MCF 10A (cell line): Measurements from ENCODE around the gene SDK1. TPM values are rescaled to one million over a fixed set of nuclear protein-coding genes. Genes with fewer than 3 reads are reported as not detected.

Experiments used
- BruUV-seq: library from RNA; stranded (reverse); fragments of 400-500 nt; replicated peaks from 2 replicates; lab custom pipeline; 2021; lab: Mats Ljungman, UMichigan
- CTCF ChIA-PET: fragments of 300-600 bp; sonication (Branson Sonifier 250); formaldehyde crosslinking; extraction: SDS; loops from one replicate; lab custom pipeline; 2021; ENCODE audit warnings: antibody characterized with exemption, inconsistent platforms; lab: Yijun Ruan, JAX
- POLR2A ChIA-PET: fragments of 300-600, 350-650 bp; sonication (Branson Sonifier 250); formaldehyde crosslinking; extraction: SDS; loops from one replicate; lab custom pipeline; 2020; ENCODE audit warnings: antibody characterized with exemption, inconsistent platforms; lab: Yijun Ruan, JAX
- DNase-seq: peaks from one replicate; pipeline ENCODE4 v3.0.0-alpha.2; 2018; ENCODE audit not compliant: unreplicated experiment
- H3K27ac Mint-ChIP-seq: one replicate; pipeline ENCODE4 v1.8.0; 2022; ENCODE audit warnings: mild to moderate bottlenecking, low read depth, mixed read lengths; ENCODE audit not compliant: unreplicated experiment
- H3K27me3 Mint-ChIP-seq: one replicate; pipeline ENCODE4 v1.8.0; 2022; ENCODE audit warnings: mixed read lengths; ENCODE audit not compliant: insufficient read depth, unreplicated experiment
- H3K36me3 Mint-ChIP-seq: one replicate; pipeline ENCODE4 v1.8.0; 2022; ENCODE audit warnings: mild to moderate bottlenecking, moderate library complexity, mixed read lengths; ENCODE audit not compliant: insufficient read depth, unreplicated experiment
- H3K4me1 Mint-ChIP-seq: one replicate; pipeline ENCODE4 v1.8.0; 2022; ENCODE audit warnings: mixed read lengths; ENCODE audit not compliant: insufficient read depth, unreplicated experiment
- H3K4me3 Mint-ChIP-seq: one replicate; pipeline ENCODE4 v1.8.0; 2022; ENCODE audit warnings: mild to moderate bottlenecking, moderate library complexity, mixed read lengths; ENCODE audit not compliant: unreplicated experiment
- H3K9me3 Mint-ChIP-seq: one replicate; pipeline ENCODE4 v1.8.0; 2022; ENCODE audit warnings: mixed read lengths; ENCODE audit not compliant: unreplicated experiment
- intact Hi-C: fragments of 100-400 bp; cut with micrococcal nuclease; formaldehyde crosslinking; loops from 2 replicates; pipeline ENCODE4 v1.14.1; 2022
- total RNA-seq: library from RNA; stranded (reverse); gene quantifications from 2 replicates; pipeline ENCODE4 v1.2.3, GENCODE V29; 2022
- TF ChIP-seq, protein P1 (sequence below): fragments of 200-600 bp; IDR thresholded peaks from one replicate; pipeline ENCODE4 v1.8.0; 2022; ENCODE audit warnings: antibody characterized with exemption, mild to moderate bottlenecking; ENCODE audit not compliant: unreplicated experiment

Gene SDK1
- total RNA-seq, 1 experiment from 2014 or later: 3.3 TPM

DNA sequence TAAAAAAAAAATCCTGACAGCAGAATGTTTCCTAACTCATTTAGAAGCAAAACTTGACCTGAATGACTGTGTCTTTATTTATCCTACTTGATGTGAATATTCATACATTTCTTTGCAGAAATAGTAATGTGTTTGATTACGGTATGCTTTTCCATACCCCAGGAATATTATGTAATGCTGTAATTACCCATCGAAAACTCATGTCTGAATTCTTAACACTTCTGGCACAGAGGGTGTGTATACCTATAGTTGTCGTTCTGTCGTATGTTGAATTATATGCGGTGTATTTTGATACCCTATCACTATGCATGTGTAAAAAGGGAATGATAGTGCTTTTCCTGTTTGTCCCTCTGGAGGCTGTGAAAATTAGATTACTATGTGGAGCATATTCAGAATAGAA, 26.6 kb downstream of the SDK1 start:
- intact Hi-C loops: no loop called here
- TF ChIP-seq, protein P1, sequence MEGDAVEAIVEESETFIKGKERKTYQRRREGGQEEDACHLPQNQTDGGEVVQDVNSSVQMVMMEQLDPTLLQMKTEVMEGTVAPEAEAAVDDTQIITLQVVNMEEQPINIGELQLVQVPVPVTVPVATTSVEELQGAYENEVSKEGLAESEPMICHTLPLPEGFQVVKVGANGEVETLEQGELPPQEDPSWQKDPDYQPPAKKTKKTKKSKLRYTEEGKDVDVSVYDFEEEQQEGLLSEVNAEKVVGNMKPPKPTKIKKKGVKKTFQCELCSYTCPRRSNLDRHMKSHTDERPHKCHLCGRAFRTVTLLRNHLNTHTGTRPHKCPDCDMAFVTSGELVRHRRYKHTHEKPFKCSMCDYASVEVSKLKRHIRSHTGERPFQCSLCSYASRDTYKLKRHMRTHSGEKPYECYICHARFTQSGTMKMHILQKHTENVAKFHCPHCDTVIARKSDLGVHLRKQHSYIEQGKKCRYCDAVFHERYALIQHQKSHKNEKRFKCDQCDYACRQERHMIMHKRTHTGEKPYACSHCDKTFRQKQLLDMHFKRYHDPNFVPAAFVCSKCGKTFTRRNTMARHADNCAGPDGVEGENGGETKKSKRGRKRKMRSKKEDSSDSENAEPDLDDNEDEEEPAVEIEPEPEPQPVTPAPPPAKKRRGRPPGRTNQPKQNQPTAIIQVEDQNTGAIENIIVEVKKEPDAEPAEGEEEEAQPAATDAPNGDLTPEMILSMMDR: no peak
- no peaks in the 10 kb centered on the region for H3K9me3 Mint-ChIP-seq
- H3K36me3 Mint-ChIP-seq: no peaks in the 10 kb centered on the region
- DNase-seq: no peak
- no peaks in the 10 kb centered on the region for H3K4me1 Mint-ChIP-seq
- no peak overlapping the region for H3K4me3 Mint-ChIP-seq
- no TSS peak for BruUV-seq
- ChIA-PET CTCF (no interaction called here), POLR2A (no interaction called here)
- no peaks in the 10 kb centered on the region for H3K27me3 Mint-ChIP-seq
- H3K27ac Mint-ChIP-seq: no peak overlapping the region

DNA sequence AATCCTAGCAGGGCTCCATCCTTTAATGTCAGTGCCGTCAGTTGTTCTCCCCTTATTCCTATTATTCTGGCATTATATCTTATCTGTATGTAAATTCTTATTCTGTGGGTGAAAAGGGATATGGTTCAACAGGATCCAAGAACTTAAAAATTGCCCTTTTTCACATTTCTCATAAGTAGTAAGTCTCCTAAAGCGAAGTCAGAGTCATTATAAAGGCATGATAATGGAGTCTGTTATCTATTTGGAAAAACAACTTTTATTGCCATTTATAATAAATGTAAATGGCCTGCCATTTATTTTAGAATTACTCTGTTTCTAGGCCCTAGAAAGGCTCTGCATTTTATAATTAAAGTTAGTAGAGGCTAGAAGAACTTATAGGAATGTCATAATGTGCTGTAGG, 31.3 kb downstream of the SDK1 start:
- Mint-ChIP-seq H3K4me3 (no peak overlapping the region), H3K9me3 (no peaks in the 10 kb centered on the region), H3K36me3 (no peaks in the 10 kb centered on the region), H3K4me1 (no peaks in the 10 kb centered on the region), H3K27me3 (no peaks in the 10 kb centered on the region), H3K27ac (no peak overlapping the region)
- intact Hi-C loops: no loop called here
- TF ChIP-seq, protein P1: no peak
- ChIA-PET POLR2A (no interaction called here), CTCF (no interaction called here)
- no peak for DNase-seq
- no TSS peak for BruUV-seq

DNA sequence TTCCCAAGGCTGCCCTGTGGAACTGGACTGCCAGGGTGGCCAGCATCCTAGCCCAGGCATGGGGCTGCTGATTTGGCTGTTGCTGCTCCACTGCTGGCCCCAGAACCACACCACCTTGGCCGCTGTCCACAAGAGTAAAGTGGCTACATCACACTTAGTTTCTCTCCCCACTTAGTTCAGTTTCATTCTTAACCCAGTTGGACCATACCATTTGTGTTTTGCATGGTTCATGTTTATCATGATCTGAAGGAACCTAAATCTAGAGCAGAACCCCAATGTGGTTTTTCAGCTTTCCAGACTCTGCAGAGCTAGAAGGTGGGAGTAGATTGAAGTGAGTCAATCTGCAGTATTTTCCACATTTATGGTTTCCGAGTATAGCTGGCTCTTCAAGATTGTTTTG, 32.8 kb downstream of the SDK1 start:
- ChIA-PET POLR2A (no interaction called here), CTCF (interaction anchor here (0.8 kb wide), 1 partner anchor 240 kb away, joined by 3 read pairs; no protein-coding TSS in a partner anchor)
- no peaks in the 10 kb centered on the region for H3K9me3 Mint-ChIP-seq
- TF ChIP-seq, protein P1: no peak
- no peak overlapping the region for H3K4me3 Mint-ChIP-seq
- no peaks in the 10 kb centered on the region for H3K27me3 Mint-ChIP-seq
- no peak overlapping the region for H3K27ac Mint-ChIP-seq
- DNase-seq: no peak
- no peaks in the 10 kb centered on the region for H3K4me1 Mint-ChIP-seq
- intact Hi-C loops: no loop called here
- no TSS peak for BruUV-seq
- no peaks in the 10 kb centered on the region for H3K36me3 Mint-ChIP-seq

DNA sequence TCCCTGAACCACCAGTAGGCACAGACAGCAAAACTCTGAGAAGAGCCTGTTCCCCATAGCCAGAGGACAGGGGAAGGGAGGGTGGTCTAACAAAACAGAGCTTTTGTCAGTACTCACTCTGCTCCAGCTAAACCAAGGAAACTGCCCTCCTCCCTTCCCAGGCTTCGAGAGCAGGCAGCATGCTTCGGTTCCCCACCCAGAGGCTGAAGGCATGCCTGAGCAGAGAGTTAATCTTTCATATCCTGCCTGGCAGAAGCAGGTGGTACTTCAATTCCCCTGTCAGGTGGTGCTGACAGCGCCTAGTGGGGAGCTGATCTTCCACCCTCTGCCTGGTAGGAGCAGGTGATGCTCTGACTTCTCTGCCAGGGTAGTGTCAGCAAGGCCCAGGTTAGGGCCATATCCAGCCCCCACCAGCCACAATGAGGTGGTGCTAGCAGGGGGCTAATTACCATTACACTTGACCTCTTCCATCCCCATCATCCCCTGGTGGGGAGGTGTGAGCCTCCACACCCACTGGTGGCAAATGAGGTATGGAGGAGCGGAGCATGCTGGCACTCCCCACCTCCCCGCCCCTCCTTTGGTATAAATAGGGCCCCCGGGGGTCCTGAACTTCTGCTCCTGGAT, 35.1 kb downstream of the SDK1 start:
- POLR2A ChIA-PET: no interaction called here
- Mint-ChIP-seq H3K27me3 (no peaks in the 10 kb centered on the region), H3K36me3 (no peaks in the 10 kb centered on the region), H3K9me3 (no peaks in the 10 kb centered on the region), H3K27ac (no peak overlapping the region), H3K4me3 (no peak overlapping the region), H3K4me1 (no peaks in the 10 kb centered on the region)
- CTCF ChIA-PET: no interaction called here
- intact Hi-C loops: no loop called here
- DNase-seq: no peak
- TF ChIP-seq, protein P1: no peak
- no TSS peak for BruUV-seq
